Measurements from ENCODE around the gene SHKBP1.
A peak's percentile ranks its signal among the peaks of the same experiment; 100 is the strongest.
"Not testable (repeated sequence)": the region's sequence is repeated elsewhere in the genome, so short reads cannot be mapped to it uniquely, and the experiment has no call there.

The SHKBP1 gene

GRCh38 chr19:40576585-40577451 is at the start of gene SHKBP1:
Gene SHKBP1 (plus strand): TSS chr19:40576873. CDS start chr19:40576900, 27 bp downstream.
- DNase-seq (ENCODE audit: low read depth in 3 of 3): peak; percentile 87 to 89 (median 88)

- DNase-seq (ENCODE audit: low read depth in 3 of 3): no peak
These were observed 48.6 kb upstream of the SHKBP1 start for GRCh38 chr19:40528078-40528477.

- DNase-seq (ENCODE audit: low read depth in 3 of 3): no peak
These were observed 48.1 kb upstream of the SHKBP1 start for GRCh38 chr19:40528533-40529092.

- peak; percentile 81 to 84 (median 82) for DNase-seq (ENCODE audit: low read depth in 3 of 3)
These were observed 47.3 kb upstream of the SHKBP1 start for GRCh38 chr19:40529093-40529954.

- no peak for DNase-seq (ENCODE audit: low read depth in 3 of 3)
These were observed 46.4 kb upstream of the SHKBP1 start for GRCh38 chr19:40530091-40530901.

GRCh38 chr19:40533508-40533907 is 43.2 kb upstream of the SHKBP1 start:
- no peak for DNase-seq (ENCODE audit: low read depth in 3 of 3)

GRCh38 chr19:40534148-40534547 is 42.5 kb upstream of the SHKBP1 start:
- DNase-seq (ENCODE audit: low read depth in 3 of 3): no peak

GRCh38 chr19:40539070-40539469 is 37.6 kb upstream of the SHKBP1 start:
- no peak for DNase-seq (ENCODE audit: low read depth in 3 of 3)

- no peak for DNase-seq (ENCODE audit: low read depth in 3 of 3)
These were observed 34.3 kb upstream of the SHKBP1 start for GRCh38 chr19:40542202-40542859.

- DNase-seq (ENCODE audit: low read depth in 3 of 3): no peak
These were observed 33.6 kb upstream of the SHKBP1 start for GRCh38 chr19:40543029-40543597.

- not testable (repeated sequence) for DNase-seq (ENCODE audit: low read depth in 3 of 3)
These were observed 30.4 kb upstream of the SHKBP1 start for GRCh38 chr19:40546153-40546841.

- DNase-seq (ENCODE audit: low read depth in 3 of 3): not testable (repeated sequence)
These were observed 29.5 kb upstream of the SHKBP1 start for GRCh38 chr19:40547190-40547589.

GRCh38 chr19:40547836-40548235 is 28.8 kb upstream of the SHKBP1 start:
- DNase-seq (ENCODE audit: low read depth in 3 of 3): no peak

GRCh38 chr19:40549007-40549708 is 27.5 kb upstream of the SHKBP1 start:
- peak; percentile 48 to 63 (median 54) for DNase-seq (ENCODE audit: low read depth in 3 of 3)

GRCh38 chr19:40550951-40551350 is 25.7 kb upstream of the SHKBP1 start:
- no peak for DNase-seq (ENCODE audit: low read depth in 3 of 3)

GRCh38 chr19:40552848-40553247 is 23.8 kb upstream of the SHKBP1 start:
- no peak for DNase-seq (ENCODE audit: low read depth in 3 of 3)

GRCh38 chr19:40553885-40554857 is 22.5 kb upstream of the SHKBP1 start:
- no peak for DNase-seq (ENCODE audit: low read depth in 3 of 3)
